OCI-M2 (cell line): ENCODE measurements around the gene UIMC1.
"Not testable (repeated sequence)": the region's sequence is repeated elsewhere in the genome, so short reads cannot be mapped to it uniquely, and the experiment has no call there.

Experiments
- DNase-seq: peaks from one replicate; lab custom pipeline; 2025; ENCODE audit not compliant: unreplicated experiment; lab: John Stamatoyannopoulos, UW

Gene UIMC1

DNA sequence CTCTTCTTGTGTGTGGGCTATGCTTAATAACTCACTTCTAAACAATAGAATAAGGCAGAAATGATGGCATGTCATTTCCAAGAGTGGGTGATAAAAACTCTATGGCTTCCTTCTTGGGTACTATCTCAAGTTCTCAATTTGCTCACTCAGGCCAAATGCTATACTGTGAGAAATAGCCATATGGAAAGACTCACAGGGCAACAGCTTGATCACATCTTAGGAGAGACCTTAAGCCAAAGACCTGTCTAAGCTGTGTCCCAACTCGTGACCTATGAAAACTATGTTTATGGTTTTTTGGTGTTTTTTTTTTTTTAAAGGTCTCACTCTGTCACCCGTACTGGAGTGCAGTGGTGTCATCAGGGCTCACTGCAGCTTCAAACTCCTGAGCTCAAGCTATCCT, 2.1 kb upstream of the UIMC1 start:
- DNase-seq: no peak

DNA sequence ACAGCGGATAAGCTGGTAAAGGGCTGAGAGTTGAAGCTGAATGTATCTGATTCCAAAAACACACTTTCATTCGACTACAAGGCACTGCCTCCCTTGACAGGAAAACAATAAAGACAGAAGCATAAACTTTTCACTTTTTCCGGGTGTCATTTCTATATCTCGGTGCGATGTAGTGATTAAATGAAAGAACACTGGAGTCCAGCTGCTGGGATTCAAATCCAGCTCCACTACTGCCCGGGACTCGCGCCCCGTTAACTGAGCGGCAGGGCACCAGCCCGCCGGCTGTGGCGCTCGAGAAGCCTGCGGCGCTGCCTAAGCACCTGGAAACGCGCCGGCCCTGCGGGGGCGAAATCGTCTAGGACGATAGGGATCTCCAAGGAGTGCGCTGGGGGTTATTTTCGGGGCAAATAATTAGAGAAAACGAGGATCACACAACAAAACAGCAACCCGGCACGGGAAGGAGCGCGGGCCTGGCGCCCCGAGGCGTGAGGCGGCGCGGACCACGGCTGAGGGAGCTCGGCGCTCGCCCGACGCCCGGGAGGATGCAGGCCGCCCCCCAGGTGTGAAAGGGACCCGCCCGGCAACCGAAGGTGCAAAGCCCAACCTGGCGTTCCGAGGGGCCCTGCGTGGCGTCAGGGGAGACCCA, 837 bp downstream of the UIMC1 start:
- DNase-seq: no peak

DNA sequence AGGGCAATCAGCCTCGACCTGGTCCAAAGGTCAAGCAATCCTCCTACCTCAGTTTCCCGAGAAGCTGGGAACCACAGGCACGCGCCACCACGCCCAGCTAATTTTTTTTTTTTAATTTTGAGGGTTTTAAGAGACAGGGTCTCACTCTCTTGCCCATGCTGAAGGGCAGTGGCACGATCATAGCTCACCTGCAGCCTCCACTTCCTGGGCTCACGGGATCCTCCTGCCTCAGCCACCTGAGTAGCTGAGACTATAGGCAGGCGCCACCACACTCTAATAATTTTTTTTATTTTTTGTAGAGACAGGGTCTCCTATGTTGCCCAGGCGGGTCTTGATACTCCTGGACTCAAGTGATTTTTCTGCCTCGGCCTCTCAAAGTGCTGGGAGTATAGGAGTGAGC, 1.6 kb downstream of the UIMC1 start:
- DNase-seq: no peak

- no peak for DNase-seq
Measured at GRCh38 chr5:177003649-177004048, 2.9 kb downstream of the UIMC1 start.

- not testable (repeated sequence) for DNase-seq
Measured at GRCh38 chr5:176999526-176999925, 7.1 kb downstream of the UIMC1 start.

DNA sequence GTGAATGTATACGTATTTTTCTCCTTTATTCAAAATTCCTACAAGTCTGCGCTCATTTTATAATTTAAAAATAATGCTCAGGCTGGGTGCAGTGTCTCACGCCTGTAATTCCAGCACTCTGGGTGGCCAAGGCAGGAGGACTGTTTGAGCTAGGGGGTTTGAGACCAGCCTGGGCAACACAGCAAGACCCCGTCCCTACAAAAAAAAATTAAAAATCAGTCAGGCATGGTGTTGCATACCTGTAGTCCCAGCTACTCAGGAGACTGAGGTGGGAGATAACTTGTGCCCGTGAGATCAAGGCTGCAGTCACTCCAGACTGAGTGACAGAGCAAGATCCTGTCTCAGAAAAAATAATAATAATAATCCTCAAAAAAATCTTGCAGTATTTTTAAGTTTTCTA, 7.8 kb downstream of the UIMC1 start:
- no peak for DNase-seq

DNA sequence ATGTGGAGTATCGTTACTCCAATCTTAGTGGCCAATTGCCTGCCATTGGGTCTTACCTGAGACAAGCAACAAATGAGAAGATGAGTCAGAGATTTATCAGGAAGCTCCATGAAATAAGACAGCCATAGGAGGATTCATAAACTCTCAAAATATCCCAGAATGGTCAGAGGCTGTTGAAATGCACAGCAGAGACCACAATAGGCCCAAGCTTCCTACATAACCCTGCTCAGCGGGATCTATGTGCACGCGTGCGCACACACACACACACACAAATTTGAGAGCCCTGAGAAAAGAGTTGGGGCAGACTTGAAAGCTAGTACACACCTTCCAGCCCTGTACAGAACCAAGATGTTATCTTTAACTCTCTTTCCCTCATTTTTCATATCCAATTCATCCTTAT, 9.8 kb downstream of the UIMC1 start:
- no peak for DNase-seq

DNA sequence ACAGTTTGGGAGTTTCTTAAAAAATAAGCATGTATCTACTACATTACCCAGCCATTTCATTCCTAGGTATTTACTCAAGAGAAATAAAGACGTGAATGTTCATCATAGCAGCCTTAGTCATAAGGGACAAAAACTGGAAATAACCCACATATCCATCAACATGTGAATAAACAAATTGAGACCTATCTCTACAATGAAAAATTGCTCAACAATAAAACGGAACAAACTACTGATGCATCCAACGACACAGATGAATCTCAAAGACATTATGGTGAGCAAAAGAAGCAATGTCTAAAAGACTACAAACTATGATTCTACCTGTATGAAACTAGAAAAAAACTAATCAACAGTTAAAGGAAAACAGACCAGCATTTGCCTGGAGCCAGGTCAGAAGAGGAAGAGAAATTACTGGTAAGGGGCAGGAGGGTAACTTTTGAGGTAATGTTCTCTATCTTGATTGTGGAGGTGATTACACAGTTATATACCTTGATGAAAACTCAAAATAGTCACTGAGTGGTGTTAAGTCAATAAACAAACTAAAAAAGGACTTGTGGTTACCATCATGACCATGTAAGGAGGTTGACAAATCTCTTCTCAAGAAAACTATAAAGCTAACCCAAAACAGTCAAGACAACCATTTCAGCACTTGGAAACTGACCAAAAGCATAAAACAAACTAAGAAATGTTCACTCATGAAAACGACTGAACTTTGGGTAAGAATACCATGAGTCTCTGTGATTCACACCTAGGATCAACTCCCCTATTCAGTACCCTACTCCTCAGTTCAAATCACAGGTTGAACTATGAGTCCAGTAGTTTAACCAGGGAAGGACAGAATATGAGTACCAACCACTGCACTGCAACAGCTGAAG, 10.4 kb downstream of the UIMC1 start:
- no peak for DNase-seq

DNA sequence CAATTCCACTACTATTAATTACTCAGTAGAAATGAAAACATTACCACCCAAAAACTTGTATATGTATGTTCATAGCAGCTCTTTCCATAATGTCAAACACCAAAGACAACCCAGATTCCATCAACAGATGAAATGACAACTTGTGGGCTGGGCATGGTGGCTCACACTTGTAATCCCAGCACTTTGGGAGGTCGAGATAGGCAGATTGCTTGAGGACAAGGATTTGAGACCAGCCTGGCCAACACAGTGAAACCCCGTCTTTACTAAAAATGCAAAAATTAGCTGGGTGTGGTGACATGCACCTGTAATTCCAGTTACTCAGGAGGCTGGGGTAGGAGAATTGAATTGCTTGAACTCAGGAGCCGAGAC, 11.5 kb downstream of the UIMC1 start:
- DNase-seq: no peak

- peak; percentile 66 for DNase-seq
Measured at GRCh38 chr5:176994460-176995121, 12.0 kb downstream of the UIMC1 start.

DNA sequence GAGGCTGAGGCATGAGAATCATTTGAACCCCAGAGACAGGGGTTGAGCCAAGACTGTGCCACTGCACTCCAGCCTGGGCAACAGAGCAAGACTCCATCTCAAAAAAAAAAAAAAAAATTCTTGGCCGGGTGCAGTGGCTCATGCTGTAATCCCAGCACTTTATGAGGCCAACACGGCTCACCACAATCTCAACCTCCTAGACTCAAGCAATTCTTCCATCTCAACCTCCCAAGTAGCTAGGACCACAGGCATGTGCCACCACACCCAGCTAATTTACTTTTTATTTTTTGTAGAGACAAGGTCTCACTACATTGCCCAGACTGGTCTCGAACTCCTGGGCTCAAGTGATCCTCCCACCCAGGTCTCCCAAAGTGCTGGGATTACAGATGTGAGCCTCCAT, 13.5 kb downstream of the UIMC1 start:
- not testable (repeated sequence) for DNase-seq

- no peak for DNase-seq
Measured at GRCh38 chr5:176987583-176987982, 19.0 kb downstream of the UIMC1 start.

DNA sequence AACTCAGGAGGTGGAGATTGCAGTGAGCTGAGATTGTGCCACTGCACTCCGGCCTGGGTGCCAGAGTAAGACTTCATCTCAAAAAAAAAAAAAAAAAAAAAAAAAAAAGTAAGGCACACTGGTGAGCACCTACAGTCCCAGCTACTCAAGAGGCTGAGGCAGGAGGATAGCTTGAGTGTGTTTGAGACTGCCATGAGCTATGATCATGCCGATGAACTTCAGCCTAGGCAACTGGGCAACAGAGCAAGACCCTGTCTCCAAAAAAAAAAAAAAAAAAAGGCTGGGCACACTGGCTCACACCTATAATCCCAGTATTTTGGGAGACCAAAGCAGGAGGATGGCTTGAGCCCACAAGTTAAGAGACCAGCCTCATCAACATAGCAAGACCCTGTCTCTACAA, 20.3 kb downstream of the UIMC1 start:
- no peak for DNase-seq

DNA sequence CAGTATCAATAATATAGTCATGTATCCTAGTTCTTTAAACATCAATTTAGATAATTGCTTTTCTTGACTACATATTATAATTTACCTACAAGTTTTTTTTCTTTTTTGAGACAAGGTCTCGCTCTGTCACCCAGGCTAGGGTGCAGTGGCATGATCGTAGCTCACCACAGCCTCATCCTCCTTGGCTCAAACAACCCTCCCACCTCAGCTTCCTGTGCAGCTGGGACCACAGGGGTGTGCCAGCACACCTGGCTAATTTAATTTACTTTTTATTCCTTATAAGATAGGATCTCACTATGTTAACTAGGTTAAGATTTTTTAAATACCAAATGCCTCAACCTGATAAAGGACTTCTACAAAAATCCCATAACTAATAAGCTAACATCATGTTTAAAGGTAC, 21.1 kb downstream of the UIMC1 start:
- no peak for DNase-seq

DNA sequence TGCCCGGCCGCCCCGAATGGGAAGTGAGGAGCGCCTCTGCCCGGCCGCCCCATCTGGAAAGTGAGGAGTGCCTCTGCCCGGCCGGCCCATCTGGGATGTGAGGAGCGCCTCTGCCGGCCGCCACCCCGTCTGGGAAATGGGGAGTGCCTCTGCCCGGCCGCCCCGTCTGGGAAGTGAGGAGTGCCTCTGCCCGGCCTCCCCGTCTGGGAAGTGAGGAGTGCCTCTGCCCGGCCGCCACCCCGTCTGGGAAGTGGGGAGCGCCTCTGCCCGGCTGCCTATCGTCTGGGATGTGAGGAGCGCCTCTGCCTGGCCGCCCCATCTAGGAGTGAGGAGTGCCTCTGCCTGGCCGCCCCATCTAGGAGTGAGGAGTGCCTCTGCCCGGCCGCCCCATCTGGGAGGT, 22.4 kb downstream of the UIMC1 start:
- DNase-seq: not testable (repeated sequence)

DNA sequence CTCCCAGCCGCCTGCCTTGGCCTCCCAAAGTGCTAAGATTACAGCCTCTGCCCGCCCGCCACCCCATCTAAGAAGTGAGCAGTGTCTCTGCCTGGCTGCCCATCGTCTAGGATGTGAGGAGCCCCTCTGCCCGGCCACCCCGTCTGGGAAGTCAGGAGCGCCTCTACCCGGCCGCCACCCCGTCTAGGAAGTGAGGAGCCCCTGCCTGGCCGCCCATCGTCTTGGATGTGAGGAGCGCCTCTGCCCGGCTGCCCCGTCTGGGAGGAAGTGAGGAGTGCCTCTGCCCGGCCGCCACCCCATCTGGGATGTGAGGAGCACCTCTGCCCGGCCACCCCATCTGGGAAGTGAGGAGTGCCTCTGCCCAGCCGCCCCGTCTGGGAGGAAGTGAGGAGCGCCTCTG, 23.0 kb downstream of the UIMC1 start:
- DNase-seq: not testable (repeated sequence)

DNA sequence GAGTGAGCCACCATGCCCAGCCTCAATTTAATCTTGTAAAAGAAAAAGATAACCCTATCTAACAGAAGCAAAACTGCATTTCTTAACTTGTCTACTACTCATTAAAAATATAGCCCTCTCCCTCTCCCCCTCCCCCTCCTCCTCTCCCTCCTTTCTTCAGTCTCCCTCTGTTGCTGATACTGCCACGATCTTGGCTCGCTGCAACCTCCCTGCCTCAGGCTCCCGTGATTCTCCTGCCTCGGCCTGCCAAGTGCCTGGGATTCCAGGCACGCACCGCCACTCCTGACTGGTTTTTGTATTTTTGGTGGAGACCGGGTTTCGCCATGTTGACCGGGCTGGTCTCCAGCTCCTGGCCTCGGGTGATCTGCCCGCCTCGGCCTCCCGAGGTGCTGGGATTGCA, 23.5 kb downstream of the UIMC1 start:
- DNase-seq: not testable (repeated sequence)

GRCh38 chr5:176980818-176981217, 25.8 kb downstream of the UIMC1 start:
- no peak for DNase-seq

- DNase-seq: no peak
Measured at GRCh38 chr5:176979669-176980068, 26.9 kb downstream of the UIMC1 start.

- no peak for DNase-seq
Measured at GRCh38 chr5:176965633-176966032, 40.9 kb downstream of the UIMC1 start.

- DNase-seq: peak; percentile 6
Measured at GRCh38 chr5:176959051-176959450, 47.5 kb downstream of the UIMC1 start.

DNA sequence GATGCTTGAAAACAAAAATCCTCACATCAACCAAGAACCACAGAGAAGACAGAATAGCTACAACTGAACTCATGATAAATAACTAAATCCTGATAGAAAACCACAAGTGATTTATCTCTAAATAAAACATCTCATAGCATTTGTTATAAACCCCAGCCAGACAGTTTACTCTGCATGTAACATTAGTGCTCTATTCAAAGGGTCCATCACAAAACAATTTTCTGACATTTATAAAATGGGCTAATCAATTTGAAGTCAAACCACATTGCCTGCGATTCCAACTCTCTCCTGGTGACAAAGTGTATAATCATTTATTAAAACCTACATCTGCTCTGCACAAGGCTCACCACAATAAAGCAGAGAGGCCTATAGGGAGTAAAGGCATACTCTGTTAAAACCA, 49.8 kb downstream of the UIMC1 start:
- no peak for DNase-seq
